Measurements from ENCODE around the gene PLEKHG4B. TPM values are rescaled to one million over a fixed set of nuclear protein-coding genes. Genes with fewer than 3 reads are reported as not detected.

PLEKHG4B gene
- total RNA-seq, 2 donors from 2014 or later: 0.08 to 0.48 TPM

GRCh38 chr5:139579-140442 lies 47.8 kb downstream of the PLEKHG4B start:
- Histone ChIP-seq H3K4me1 (no peaks in the 10 kb centered on the region), H3K9me3 (no peaks in the 10 kb centered on the region), H3K27me3 (no peaks in the 10 kb centered on the region), H3K27ac (no peak overlapping the region), H3K36me3 (no peaks in the 10 kb centered on the region), H3K4me3 (no peak overlapping the region)
- TF ChIP-seq CTCF (IDR thresholded peaks at IDR 0.05): no peak
- no peak for DNase-seq (ENCODE audit: low spot score)

- no peaks in the 10 kb centered on the region for H3K4me1 ChIP-seq
Observed at GRCh38 chr5:140443-140829, 48.5 kb downstream of the PLEKHG4B start.

GRCh38 chr5:141211-141610 lies 49.2 kb downstream of the PLEKHG4B start:
- Histone ChIP-seq H3K36me3 (no peaks in the 10 kb centered on the region), H3K9me3 (no peaks in the 10 kb centered on the region), H3K4me1 (no peaks in the 10 kb centered on the region), H3K27me3 (no peaks in the 10 kb centered on the region), H3K27ac (no peak overlapping the region), H3K4me3 (no peak overlapping the region)
- no peak for DNase-seq (ENCODE audit: low spot score)
- no peak for TF ChIP-seq CTCF (IDR thresholded peaks at IDR 0.05)

More at GRCh38 chr5:140443-140829, 48.5 kb downstream of the PLEKHG4B start:
- Histone ChIP-seq H3K36me3 (no peaks in the 10 kb centered on the region), H3K27ac (no peak overlapping the region), H3K9me3 (no peaks in the 10 kb centered on the region), H3K4me3 (no peak overlapping the region), H3K27me3 (no peaks in the 10 kb centered on the region)
- TF ChIP-seq CTCF (IDR thresholded peaks at IDR 0.05): no peak
- no peak for DNase-seq (ENCODE audit: low spot score)

GRCh38 chr5:141761-142160 lies 49.8 kb downstream of the PLEKHG4B start:
- Histone ChIP-seq H3K9me3 (peaks cover 0 to 2% of the 10 kb centered on the region in 2 donors), H3K27me3 (no peaks in the 10 kb centered on the region), H3K4me3 (no peak overlapping the region), H3K27ac (no peak overlapping the region), H3K4me1 (no peaks in the 10 kb centered on the region), H3K36me3 (no peaks in the 10 kb centered on the region)
- TF ChIP-seq CTCF (IDR thresholded peaks at IDR 0.05): no peak
- no peak for DNase-seq (ENCODE audit: low spot score)

- H3K4me1 ChIP-seq: no peaks in the 10 kb centered on the region
- H3K4me3 ChIP-seq: no peak overlapping the region
- DNase-seq (ENCODE audit: low spot score): no peak
- no peaks in the 10 kb centered on the region for H3K27me3 ChIP-seq
- H3K27ac ChIP-seq: no peak overlapping the region
- H3K36me3 ChIP-seq: no peaks in the 10 kb centered on the region
- no peak for TF ChIP-seq CTCF (IDR thresholded peaks at IDR 0.05)
- H3K9me3 ChIP-seq: peaks cover 4 to 8% of the 10 kb centered on the region in 2 donors
Observed at GRCh38 chr5:142246-142810, 50.4 kb downstream of the PLEKHG4B start.

Measured in right atrium auricular region (tissue), 2 donors.